Cardiac muscle cell (in vitro differentiated cells and primary cell): ENCODE results near the gene FAM47E. TPM values are rescaled to one million over a fixed set of nuclear protein-coding genes. Genes with fewer than 3 reads are reported as not detected.

Source experiments
- DNase-seq, 2 donors: peaks; one replicate each; pipeline versions ENCODE4 v3.0.0 to v3.0.0-alpha.2; 2010 to 2017; ENCODE audit warnings: low read depth in 1 of 2, low spot score in 1 of 2
- H3K27ac ChIP-seq: fragments of 200-600 bp; sonication (generic); 2 replicates; pipeline ENCODE4 v1.5.1; 2016
- H3K27me3 ChIP-seq: fragments of 200-600 bp; sonication (generic); 2 replicates; pipeline ENCODE4 v1.6.0; 2016; ENCODE audit warnings: control low read depth
- H3K36me3 ChIP-seq: fragments of 200-600 bp; sonication (generic); 2 replicates; pipeline ENCODE4 v1.5.1; 2016; ENCODE audit warnings: control low read depth
- H3K4me1 ChIP-seq: fragments of 200-600 bp; sonication (generic); 2 replicates; pipeline ENCODE4 v1.8.1; 2017; ENCODE audit warnings: low read depth, mild to moderate bottlenecking, mixed run types
- H3K4me3 ChIP-seq: fragments of 200-600 bp; sonication (generic); 2 replicates; pipeline ENCODE4 v1.5.1; 2016; ENCODE audit warnings: mild to moderate bottlenecking
- H3K9me3 ChIP-seq: fragments of 200-600 bp; sonication (generic); 2 replicates; pipeline ENCODE4 v1.5.1; 2017; ENCODE audit warnings: low read depth, mild to moderate bottlenecking, control low read depth
- CTCF ChIP-seq: IDR thresholded peaks from 2 replicates; pipeline ENCODE4 v1.5.1; 2012; ENCODE audit warnings: low read depth, mild to moderate bottlenecking, low read length
- polyA plus RNA-seq: library from polyadenylated mRNA; unstranded; fragments of >200 nt; fragmentation: Nextera tagmentation; extraction: Ambion mirVana; gene quantifications from 2 replicates; pipeline ENCODE4 v1.2.1, GENCODE V29; 2016
- total RNA-seq: library from RNA; depleted of rRNA; stranded (reverse); fragments of >200 nt; gene quantifications from 2 replicates; pipeline ENCODE4 v1.2.3, GENCODE V29; 2016

FAM47E gene
- total and polyA plus RNA-seq, 2 experiments from 2014 or later = 2.4 to 7.4 TPM

GRCh38 chr4:76307660-76308014 lies 56.1 kb downstream of the FAM47E start:
- Histone ChIP-seq H3K27ac (peak overlapping the region; percentile 93), H3K27me3 (no peaks in the 10 kb centered on the region), H3K4me1 (peaks cover 20% of the 10 kb centered on the region), H3K9me3 (no peaks in the 10 kb centered on the region), H3K4me3 (peak overlapping the region; percentile 94), H3K36me3 (peaks cover 22% of the 10 kb centered on the region)
- no peak for TF ChIP-seq CTCF
- peak in 1 of 2 donors; percentile 46 for DNase-seq

- peaks cover 20% of the 10 kb centered on the region for H3K4me1 ChIP-seq
- peak overlapping the region; percentile 3 for H3K4me3 ChIP-seq
- H3K27me3 ChIP-seq = no peaks in the 10 kb centered on the region
- H3K27ac ChIP-seq = peak overlapping the region; percentile 93
- H3K9me3 ChIP-seq = no peaks in the 10 kb centered on the region
- H3K36me3 ChIP-seq = peaks cover 22% of the 10 kb centered on the region
- DNase-seq = peak; percentile 50 to 94
- no peak for TF ChIP-seq CTCF
Observed at GRCh38 chr4:76308548-76308947, 57.0 kb downstream of the FAM47E start.

- no peak overlapping the region for H3K27ac ChIP-seq
- TF ChIP-seq CTCF = no peak
- H3K4me3 ChIP-seq = no peak overlapping the region
- H3K4me1 ChIP-seq = peaks cover 20% of the 10 kb centered on the region
- DNase-seq = no peak
- no peaks in the 10 kb centered on the region for H3K9me3 ChIP-seq
- H3K27me3 ChIP-seq = no peaks in the 10 kb centered on the region
- H3K36me3 ChIP-seq = peaks cover 22% of the 10 kb centered on the region
Observed at GRCh38 chr4:76309939-76310550, 58.5 kb downstream of the FAM47E start.

GRCh38 chr4:76310683-76311082 lies 59.2 kb downstream of the FAM47E start:
- Histone ChIP-seq H3K27me3 (no peaks in the 10 kb centered on the region), H3K4me3 (no peak overlapping the region), H3K4me1 (peaks cover 20% of the 10 kb centered on the region), H3K36me3 (peaks cover 22% of the 10 kb centered on the region), H3K27ac (no peak overlapping the region), H3K9me3 (no peaks in the 10 kb centered on the region)
- DNase-seq = no peak
- no peak for TF ChIP-seq CTCF

GRCh38 chr4:76311896-76312331 lies 60.4 kb downstream of the FAM47E start:
- Histone ChIP-seq H3K4me3 (no peak overlapping the region), H3K27me3 (no peaks in the 10 kb centered on the region), H3K4me1 (peaks cover 20% of the 10 kb centered on the region), H3K27ac (peak overlapping the region; percentile 21), H3K9me3 (no peaks in the 10 kb centered on the region), H3K36me3 (peaks cover 22% of the 10 kb centered on the region)
- DNase-seq = no peak
- TF ChIP-seq CTCF = no peak
